NCI-H82 treated with DMSO at 0.1 percent for 48 hours (cell line): ENCODE data around the gene SRC.

ENCODE experiments used
- DNase-seq: peaks from one replicate; lab custom pipeline; 2025; ENCODE audit not compliant: unreplicated experiment; lab: John Stamatoyannopoulos, UW

Gene SRC

GRCh38 chr20:37345339-37346235, at the start of gene SRC:
Gene SRC (plus strand): TSS chr20:37346140. CDS start chr20:37384154, 38,014 bp downstream.
- peak; percentile 25 for DNase-seq

GRCh38 chr20:37296371-37296770, 49.6 kb upstream of the SRC start:
- DNase-seq = no peak

GRCh38 chr20:37297066-37297736, 48.7 kb upstream of the SRC start:
- no peak for DNase-seq

- DNase-seq = no peak
Measured at GRCh38 chr20:37298190-37298939, 47.6 kb upstream of the SRC start.

GRCh38 chr20:37299718-37300528, 46.0 kb upstream of the SRC start:
- DNase-seq = no peak

GRCh38 chr20:37301120-37301519, 44.8 kb upstream of the SRC start:
- no peak for DNase-seq

GRCh38 chr20:37301558-37301957, 44.4 kb upstream of the SRC start:
- DNase-seq = no peak

GRCh38 chr20:37302981-37303380, 43.0 kb upstream of the SRC start:
- DNase-seq = no peak

- DNase-seq = no peak
Measured at GRCh38 chr20:37303637-37304036, 42.3 kb upstream of the SRC start.

GRCh38 chr20:37305079-37305478, 40.9 kb upstream of the SRC start:
- DNase-seq = no peak

GRCh38 chr20:37305839-37306238, 40.1 kb upstream of the SRC start:
- DNase-seq = no peak

- no peak for DNase-seq
Measured at GRCh38 chr20:37308086-37309050, 37.6 kb upstream of the SRC start.

- DNase-seq = no peak
Measured at GRCh38 chr20:37309290-37309689, 36.6 kb upstream of the SRC start.

GRCh38 chr20:37309936-37310590, 35.9 kb upstream of the SRC start:
- DNase-seq = no peak

GRCh38 chr20:37310951-37311350, 35.0 kb upstream of the SRC start:
- DNase-seq = no peak

- no peak for DNase-seq
Measured at GRCh38 chr20:37311710-37312355, 34.1 kb upstream of the SRC start.

- DNase-seq = no peak
Measured at GRCh38 chr20:37313546-37314091, 32.3 kb upstream of the SRC start.

GRCh38 chr20:37314099-37314498, 31.8 kb upstream of the SRC start:
- no peak for DNase-seq
